HUDEP-2 (cell line): Measurements from ENCODE around the gene MYO3B.
"Not testable (repeated sequence)": the region's sequence is repeated elsewhere in the genome, so short reads cannot be mapped to it uniquely, and the experiment has no call there.

ENCODE experiments used
- DNase-seq, 76 experiments: peaks; one replicate each; lab custom pipeline; 2025; ENCODE audit not compliant: unreplicated experiment in 76 of 76; lab: John Stamatoyannopoulos, UW

Gene MYO3B

DNA sequence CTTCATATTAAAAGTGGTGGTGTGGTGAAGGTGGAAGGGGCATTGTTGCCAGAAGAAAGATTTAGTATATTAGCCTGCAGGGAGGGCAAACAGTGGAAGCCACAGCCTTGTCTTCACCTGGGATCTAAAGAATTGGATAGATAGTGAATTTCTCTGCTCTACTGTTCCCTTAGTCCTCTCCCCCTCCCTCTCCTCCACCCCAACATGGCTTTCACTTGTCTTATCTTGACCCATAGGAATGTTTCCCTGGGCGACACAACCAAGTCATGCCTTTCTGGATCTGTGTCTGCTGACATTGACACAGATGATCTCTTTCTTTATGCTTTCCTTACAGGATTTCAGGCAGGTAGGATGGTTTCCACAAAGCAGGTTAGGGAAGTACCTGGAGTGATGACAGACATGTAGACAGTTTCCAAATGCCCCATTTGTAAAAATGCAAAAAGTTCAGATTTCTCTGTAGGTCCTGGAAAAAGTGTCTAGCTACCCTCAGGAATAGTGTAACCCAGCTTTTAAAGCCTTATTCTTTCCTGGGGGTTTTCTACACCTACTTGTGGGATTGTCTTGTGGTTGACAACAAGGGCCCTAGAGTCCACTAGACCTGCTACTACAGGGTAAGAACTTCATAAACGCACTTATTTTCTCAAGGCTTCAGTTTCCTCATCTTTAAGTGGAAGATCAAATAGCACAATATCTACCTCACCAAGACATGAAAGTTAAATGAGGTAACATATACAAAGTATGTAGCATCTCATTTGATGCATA, 353.0 kb downstream of the MYO3B start:
- DNase-seq, result no peak

DNA sequence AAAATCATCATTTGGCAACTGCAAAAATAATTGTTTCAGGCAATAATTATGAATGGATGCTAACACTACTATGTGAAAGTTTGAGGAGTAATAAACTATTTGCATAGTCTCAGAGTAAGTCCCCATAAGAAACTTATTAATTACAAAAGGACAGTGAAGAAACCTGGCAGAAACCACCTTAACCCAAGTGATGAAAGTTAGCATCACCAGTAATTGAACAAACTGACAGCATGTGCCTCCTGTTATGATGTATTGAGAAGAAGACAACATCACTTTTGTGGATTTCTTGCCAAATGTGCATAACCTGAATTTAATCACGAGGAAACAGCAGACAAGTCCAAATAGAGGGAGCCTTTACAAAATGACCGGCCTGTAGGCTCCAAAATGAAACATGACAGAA, 353.9 kb downstream of the MYO3B start:
- no peak for DNase-seq

DNA sequence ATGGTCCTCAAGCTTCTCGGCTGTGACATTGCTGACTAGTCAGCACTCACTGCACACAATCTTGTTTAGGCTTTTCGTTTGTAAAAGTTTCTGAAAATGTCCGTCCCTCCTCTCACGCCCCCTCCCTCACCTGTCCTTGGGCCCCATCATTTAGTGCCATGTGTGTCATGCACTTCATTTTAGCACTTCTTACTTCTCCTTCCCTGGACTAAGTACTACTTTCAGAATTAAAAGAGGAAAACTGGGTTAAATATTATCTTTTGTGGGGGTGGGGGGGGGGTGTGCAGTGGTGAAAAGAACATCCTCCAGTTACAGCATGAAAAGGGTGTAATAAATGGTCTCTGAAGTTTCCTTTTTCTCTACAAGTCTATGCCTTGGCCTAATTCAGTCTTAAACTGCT, 355.2 kb downstream of the MYO3B start:
- no peak for DNase-seq

DNA sequence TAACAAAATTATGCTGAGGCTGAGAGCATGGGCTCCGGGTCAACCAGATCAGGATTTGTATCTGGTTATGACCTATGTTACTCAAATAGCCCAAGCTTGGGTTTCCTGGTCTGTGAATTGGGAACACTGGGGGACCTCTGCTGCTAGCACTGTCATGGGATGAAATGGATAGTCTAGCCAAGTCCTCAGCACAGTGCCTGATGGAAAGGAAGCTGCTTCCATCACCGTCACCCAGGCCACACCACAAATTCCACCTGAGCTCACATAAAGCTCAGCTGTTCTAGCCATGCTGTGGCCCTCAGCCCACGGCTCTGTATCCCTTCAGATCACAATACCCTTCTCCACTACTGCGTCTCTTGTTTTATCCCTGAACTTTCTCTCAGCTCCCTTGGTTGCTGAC, 357.6 kb downstream of the MYO3B start:
- DNase-seq, result no peak

DNA sequence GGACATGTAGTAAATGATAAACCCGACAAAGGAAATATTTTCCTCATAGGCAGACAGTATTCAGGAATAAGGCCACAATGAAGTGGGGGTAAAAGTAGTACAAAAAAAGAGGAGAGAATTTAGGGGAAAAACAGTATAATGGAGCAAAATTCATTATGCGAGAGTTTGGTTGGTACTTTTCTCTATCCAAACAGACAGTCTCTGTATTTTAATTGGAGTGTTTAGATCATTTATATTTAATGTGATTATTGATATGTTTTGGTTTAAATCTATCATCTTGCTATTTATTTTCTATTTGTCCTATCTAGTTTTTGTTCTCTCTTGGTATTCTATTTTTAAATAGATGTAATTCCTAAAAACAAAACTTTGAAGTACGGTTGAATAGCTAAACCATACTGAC, 366.9 kb downstream of the MYO3B start:
- DNase-seq, result no peak

DNA sequence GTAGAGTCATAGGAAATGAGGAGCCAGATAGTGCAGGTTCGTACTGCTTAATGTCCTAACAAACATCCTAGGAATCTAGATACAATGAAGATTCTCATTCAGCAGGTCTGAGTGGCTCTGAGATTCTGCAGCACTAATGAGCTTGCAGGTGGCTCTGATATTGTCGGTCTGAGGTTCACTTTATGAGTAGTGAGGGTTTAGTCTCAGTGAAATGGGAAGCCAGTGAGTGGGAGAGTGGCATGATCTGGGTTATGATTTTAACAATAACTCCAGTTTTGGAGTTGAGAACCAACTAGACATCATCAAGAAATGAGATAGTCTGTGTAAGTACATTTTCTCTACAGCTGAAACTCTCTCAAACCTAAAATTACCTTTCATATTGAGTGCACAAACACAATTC, 370.4 kb downstream of the MYO3B start:
- no peak for DNase-seq

DNA sequence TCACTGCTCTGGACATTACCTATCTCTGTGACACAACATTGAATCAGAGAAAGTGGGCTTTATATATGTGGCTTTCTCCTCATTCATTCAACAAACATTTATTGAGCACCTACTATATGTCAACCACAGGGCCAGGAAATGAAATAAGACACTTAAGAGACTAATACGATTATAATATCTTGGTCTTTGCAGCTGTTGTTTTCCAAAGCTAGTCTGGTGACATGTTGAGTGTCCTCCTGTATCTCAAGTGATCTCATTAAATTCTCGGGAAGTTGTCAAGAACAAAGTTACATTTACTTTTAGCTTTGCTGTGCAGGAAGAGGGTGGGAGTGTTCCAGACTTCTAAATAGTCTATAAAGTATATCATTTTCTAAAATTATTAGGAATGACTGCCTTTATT, 372.6 kb downstream of the MYO3B start:
- no peak for DNase-seq

DNA sequence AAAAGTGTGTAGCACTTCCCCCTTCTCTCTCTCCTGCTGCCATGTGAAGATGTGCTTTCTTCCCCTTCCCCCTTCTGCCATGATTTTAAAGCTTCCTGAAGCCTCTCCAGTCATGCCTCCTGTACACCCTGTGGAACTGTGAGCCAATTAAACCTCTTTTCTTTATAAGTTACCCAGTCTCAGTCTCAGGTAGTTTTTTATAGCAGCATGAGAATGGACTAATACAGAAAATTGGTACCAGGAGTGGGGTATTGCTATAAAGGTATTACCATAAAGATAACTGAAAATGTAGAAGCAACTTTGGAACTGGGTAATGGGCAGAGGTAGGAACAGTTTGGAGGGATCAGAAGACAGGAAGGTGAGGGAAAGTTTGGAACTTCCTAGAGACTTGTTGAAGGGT, 374.0 kb downstream of the MYO3B start:
- not testable (repeated sequence) for DNase-seq

DNA sequence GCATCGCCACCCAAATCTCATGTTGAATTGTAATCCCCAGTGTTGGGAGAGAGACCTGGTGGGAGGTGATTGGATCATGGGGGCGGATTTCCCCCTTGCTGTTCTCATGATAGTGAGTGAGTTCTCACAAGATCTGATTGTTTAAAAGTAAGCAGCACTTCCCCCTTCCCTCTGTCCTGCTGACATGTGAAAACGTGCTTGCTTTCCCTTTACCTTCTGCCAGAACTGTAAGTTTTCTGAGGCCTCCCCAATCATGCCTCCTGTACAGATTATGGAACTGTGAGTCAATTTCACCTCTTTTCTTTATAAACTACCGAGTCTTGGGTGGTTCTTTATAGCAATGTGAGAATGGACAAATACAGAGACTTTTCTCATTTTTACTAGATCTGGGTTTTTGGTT, 375.8 kb downstream of the MYO3B start:
- DNase-seq, result no peak

DNA sequence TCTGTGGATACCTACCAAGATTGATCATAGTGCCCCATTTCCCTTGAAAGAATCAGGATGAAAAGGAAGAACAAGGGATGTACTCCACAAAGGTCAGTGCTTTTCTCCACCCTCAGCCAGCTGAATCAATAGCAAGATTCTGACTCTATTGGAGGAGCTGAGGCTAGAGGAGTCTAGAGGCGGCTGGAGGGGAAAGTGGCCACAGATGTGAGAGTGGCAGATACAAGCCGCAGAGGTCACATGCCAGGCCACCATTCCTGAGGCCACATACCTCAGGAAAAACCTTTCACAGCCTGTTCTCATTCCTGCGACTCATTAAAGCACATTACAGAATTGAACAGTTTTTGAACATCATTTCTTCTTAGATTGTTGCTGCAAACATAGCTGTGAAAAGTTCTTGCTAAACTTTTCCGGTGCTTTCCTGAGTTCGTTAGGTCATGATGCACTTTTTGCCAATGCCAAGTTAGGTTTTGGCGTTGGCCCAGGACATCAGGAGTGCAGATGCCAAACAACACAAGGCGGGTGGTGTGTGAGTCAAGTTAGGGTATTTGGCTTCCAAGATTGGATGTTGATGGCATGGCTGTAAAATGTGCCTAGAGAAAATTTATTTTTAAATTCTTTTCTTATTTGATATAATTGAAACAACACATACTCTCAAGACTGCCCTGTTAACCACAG, 376.5 kb downstream of the MYO3B start:
- no peak for DNase-seq

DNA sequence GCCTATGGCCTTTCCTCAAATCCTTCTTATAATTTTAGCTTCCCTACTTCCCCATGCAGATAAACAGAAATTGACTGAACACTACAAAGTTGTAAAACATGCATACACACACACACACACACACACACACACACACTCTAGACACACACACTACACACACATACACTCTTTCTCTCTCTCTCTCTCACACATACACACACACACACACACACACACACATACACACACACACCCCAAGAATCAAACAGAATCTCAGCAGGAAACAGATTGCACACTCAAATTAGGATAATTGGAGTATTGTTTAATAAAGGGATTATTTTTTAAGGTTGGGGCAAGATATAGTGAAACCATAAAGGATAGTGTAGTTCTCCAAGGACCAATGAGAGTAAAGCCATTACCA, 385.0 kb downstream of the MYO3B start:
- no peak for DNase-seq

DNA sequence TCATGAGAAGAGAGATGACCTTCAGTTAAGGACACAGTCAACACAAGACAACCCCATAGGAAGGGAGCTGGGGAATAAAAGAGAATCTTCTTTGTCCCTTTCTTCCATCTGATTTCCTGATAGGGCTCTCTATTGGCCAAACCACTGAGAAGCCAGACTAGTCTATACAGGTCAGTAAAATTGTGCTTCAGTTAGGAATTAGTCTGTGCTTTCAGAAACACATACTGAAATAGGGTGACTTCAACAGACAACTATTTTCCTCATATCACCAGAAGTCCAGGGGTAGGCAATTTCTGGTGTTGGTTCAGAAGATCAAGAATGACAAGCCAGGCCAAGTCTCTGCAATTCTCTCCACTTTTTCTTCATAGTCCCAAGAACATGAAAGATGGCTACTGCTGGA, 385.5 kb downstream of the MYO3B start:
- DNase-seq, result no peak

DNA sequence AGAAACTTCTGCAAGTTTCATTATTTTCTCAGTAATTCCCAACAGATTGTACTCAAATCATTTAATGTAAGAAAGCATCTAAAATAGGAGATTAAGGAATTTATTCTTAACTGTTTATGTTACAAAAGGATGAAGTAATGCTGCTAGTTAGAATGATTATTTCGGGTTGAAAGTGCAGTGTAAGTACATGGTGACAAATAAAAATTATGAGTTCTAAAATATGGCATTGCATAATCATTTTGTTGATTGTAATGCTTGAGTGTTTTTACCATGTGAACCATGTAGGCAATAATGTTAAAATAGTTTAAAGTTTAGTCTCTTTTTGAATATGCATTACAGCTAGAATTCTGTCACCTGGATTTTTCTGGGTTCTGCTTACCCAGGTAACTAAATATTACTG, 388.2 kb downstream of the MYO3B start:
- DNase-seq, result no peak

DNA sequence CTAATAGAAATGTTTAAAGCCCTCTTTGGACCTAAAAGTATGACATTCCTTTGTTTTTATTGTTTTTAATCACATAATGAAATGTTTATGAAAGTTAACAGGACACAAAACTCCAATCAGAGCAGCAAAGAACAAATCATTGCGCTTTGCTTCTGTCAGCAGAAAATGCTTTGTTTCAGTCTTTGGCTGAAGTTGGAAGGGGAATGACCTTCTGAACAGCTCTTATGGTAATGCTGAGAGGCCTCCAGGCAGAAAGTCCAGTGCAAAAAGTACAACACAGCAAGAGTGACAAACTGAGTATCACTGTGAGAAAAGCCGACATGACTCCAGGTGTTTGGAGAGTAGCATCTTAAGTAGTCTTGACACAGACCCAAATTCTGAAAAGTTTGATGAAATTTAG, 389.5 kb downstream of the MYO3B start:
- no peak for DNase-seq

DNA sequence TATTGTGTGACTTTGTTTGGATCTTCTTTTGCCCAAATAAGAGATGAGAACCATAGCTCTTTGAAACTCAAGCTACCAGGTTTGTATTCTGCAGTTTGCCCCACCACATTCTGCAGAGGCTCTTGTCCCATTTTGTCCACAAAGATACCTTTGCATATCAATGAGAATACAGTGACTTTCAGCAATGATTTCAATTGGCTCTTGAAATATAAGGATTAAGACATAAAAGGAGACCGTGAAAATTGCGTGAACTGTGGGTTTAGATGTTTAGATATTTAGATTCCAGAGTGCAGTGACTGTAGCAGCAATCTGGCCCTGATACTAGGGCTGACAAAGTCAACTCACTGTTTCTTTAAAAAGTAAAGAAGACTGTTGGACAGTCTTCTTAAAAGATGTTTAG, 390.6 kb downstream of the MYO3B start:
- DNase-seq, result no peak

DNA sequence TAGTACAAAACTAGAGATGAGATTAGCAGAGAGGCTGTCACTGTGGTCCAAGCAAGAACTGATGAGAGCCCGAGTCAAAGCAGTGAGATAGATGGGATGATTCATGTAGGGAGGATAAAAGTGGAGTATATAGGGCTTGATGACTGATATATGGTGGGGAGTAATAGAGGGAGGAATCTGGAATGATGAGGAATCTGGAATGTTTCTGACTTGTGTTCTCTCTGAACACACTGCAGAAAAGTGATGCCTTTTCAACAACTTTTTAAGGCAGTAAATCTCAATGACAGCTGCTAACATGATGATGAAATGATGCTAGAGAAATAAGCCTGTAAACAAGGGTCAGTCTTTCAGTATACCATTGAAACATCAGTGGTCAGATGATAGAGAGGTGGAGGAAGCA, 393.7 kb downstream of the MYO3B start:
- DNase-seq, result no peak

DNA sequence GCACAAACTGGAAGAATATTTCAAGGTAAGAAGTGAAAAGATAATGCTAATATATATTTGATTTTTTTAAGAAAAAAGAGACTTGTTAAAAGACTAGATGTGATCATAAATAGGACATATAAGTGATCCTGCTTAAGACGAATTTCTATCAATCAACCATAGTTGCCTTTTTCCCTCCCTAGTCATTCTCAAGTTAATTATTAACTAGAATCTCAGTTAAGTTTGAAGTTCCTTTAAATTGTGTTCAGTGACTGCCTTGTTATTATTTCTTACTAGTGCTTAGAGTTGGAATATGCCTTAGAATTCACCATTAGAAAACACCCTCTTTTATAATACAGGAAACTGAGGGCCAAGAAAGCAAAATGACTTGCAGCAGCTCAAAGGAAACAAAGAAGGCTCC, 395.7 kb downstream of the MYO3B start:
- no peak for DNase-seq

DNA sequence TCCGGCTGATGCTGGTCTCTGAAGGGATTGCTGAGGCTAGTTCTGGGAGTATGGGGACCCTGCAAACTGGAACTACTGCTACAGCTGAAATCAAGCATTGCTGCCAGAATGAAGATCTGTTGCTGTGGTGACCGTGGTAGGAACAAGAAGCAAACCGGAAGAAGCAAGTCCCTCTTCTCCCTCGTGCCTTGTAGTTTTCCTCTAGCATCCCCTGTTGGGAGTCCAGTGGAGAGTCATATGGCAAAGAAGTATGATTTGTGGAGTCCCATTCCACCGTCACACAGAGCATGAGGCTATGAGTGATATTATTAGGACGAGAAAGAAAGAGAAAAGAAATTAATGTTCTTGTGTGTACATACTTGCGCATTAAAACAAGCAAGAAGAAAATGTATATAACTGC, 398.3 kb downstream of the MYO3B start:
- DNase-seq, result no peak

DNA sequence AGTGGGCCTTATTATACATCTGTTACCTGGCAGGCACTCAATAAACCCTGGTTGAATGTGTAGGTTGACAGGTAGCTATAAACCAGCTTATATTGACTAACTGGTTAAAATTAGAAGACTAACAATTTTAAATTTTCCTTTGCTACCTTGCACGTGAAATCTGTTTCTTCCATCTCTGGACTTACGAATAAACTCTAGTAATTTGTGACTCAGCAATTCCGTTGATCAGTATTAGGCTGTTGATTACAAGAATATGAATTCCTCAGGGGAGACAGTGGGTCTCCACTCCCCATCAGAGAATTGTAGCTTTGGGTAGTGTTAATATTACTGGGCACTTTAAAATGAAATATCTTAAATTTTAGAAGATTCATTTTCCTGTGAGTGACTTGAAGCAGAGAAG, 399.4 kb downstream of the MYO3B start:
- no peak for DNase-seq

DNA sequence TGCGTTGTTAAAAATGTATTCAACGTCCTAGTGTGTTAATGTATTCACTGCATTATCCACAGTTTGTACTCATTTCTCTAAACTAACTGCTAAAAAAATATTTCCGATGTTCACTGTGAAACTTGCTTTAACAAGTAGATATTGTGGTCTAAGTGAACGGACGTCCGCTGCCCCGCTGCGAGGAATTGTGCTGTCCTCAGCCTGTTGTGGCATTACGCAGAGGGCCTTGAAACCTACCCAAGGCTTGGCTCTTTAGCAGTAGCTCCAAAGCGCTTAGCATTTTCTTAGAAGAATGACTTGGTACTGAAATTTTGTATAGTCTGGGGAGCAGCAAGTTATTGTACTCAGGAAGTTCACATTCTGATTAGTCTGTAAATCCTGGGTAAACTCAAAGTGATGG, 400.7 kb downstream of the MYO3B start:
- no peak for DNase-seq

DNA sequence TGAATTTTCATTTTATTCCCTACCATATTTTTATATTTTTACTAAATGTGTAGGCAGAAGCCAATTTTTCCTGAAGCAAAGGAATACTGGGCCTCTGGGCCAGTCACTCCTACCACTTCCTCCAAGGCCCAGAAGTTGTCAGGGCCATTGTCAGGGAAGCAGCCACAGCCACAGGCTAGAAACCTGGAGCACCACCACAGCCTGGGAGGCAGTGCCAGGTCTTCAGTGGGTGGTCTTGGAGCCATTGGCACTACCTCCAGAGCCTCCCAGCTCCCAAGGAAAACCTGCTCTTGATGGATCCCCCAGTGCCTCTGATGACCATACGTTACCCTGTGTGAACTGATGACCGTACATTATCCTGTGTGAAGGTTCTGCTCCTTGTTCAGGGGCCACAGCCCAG, 401.6 kb downstream of the MYO3B start:
- DNase-seq, result no peak

DNA sequence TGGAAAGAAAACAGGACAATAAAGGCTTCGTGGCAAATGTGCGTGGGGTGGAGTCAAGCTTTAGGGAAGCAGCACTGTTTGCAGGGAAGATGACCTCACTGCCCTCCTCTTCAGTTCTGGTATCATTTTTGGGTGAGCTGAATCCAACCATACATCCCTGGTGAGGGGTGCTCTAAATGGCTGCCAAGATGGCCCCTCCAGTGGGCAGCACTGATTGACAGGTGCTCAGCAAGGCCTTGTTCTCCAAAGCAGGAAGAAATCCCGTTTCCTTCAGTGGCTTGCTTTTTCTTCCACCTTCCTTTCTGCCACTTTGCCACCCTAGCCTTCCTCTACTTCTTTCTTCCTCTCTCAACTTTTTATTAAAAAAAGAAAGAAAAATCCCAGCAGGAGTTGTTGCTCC, 404.4 kb downstream of the MYO3B start:
- DNase-seq, result no peak
